ENCODE measurements around the gene NR3C2. TPM values are rescaled to one million over a fixed set of nuclear protein-coding genes. Genes with fewer than 3 reads are reported as not detected.

NR3C2 gene
- total and polyA plus RNA-seq, 3 donors from 2014 or later = 17.6 to 28.1 (median 19.9) TPM

GRCh38 chr4:148380291-148380690 lies 61.9 kb downstream of the NR3C2 start:
- H3K4me3 ChIP-seq = no peak overlapping the region
- intact Hi-C loops (cut with DNase I; ENCODE audit: low total_unique reads) = no loop called here
- DNase-seq = no peak
- 91 to 96% methylated on average over 4 of the region's 4 CpGs for WGBS, 2 donors
- H3K9me3 ChIP-seq = no peaks in the 10 kb centered on the region
- no peaks in the 10 kb centered on the region for H3K36me3 ChIP-seq (ENCODE audit: low read depth, missing control alignments)
- no peaks in the 10 kb centered on the region for H3K27me3 ChIP-seq
- no peak overlapping the region for H3K27ac ChIP-seq
- peaks cover 3% of the 10 kb centered on the region for H3K4me1 ChIP-seq
- TF ChIP-seq POLR2A (IDR thresholded peaks at IDR 0.05) (no peak), CTCF (IDR thresholded peaks at IDR 0.05) (no peak)

- H3K4me1 ChIP-seq = no peaks in the 10 kb centered on the region
- DNase-seq = peak; percentile 76
- intact Hi-C loops (cut with DNase I; ENCODE audit: low total_unique reads) = no loop called here
- no peaks in the 10 kb centered on the region for H3K9me3 ChIP-seq
- no peak overlapping the region for H3K4me3 ChIP-seq
- peak overlapping the region in 1 of 2 donors; percentile 40 for H3K27ac ChIP-seq
- TF ChIP-seq POLR2A (IDR thresholded peaks at IDR 0.05) (no peak), CTCF (IDR thresholded peaks at IDR 0.05) (no peak)
- 29 to 36% methylated on average over 3 of the region's 3 CpGs for WGBS, 2 donors
- H3K36me3 ChIP-seq (ENCODE audit: low read depth, missing control alignments) = no peaks in the 10 kb centered on the region
- H3K27me3 ChIP-seq = no peaks in the 10 kb centered on the region
Measured at GRCh38 chr4:148376151-148376550, 66.1 kb downstream of the NR3C2 start.

- no peaks in the 10 kb centered on the region for H3K9me3 ChIP-seq
- H3K36me3 ChIP-seq (ENCODE audit: low read depth, missing control alignments) = no peaks in the 10 kb centered on the region
- no peaks in the 10 kb centered on the region for H3K27me3 ChIP-seq
- WGBS, 2 donors = 83 to 91% methylated on average over 3 of the region's 3 CpGs
- TF ChIP-seq POLR2A (IDR thresholded peaks at IDR 0.05) (no peak), CTCF (IDR thresholded peaks at IDR 0.05) (no peak)
- no peaks in the 10 kb centered on the region for H3K4me1 ChIP-seq
- DNase-seq = no peak
- no peak overlapping the region for H3K4me3 ChIP-seq
- H3K27ac ChIP-seq = no peak overlapping the region
- intact Hi-C loops (cut with DNase I; ENCODE audit: low total_unique reads) = no loop called here
Measured at GRCh38 chr4:148375584-148375983, 66.6 kb downstream of the NR3C2 start.

GRCh38 chr4:148373093-148373492 lies 69.1 kb downstream of the NR3C2 start:
- intact Hi-C loops (cut with DNase I; ENCODE audit: low total_unique reads) = no loop called here
- no peaks in the 10 kb centered on the region for H3K9me3 ChIP-seq
- TF ChIP-seq POLR2A (IDR thresholded peaks at IDR 0.05) = no peak
- no peak for TF ChIP-seq CTCF (IDR thresholded peaks at IDR 0.05)

GRCh38 chr4:148369919-148370318 lies 72.3 kb downstream of the NR3C2 start:
- H3K36me3 ChIP-seq (ENCODE audit: low read depth, missing control alignments) = no peaks in the 10 kb centered on the region
- TF ChIP-seq CTCF (IDR thresholded peaks at IDR 0.05) (no peak), POLR2A (IDR thresholded peaks at IDR 0.05) (no peak)
- WGBS, 2 donors = 87 to 91% methylated on average over 3 of the region's 3 CpGs
- intact Hi-C loops (cut with DNase I; ENCODE audit: low total_unique reads) = no loop called here
- no peaks in the 10 kb centered on the region for H3K9me3 ChIP-seq
- no peaks in the 10 kb centered on the region for H3K27me3 ChIP-seq
- no peaks in the 10 kb centered on the region for H3K4me1 ChIP-seq
- no peak for DNase-seq
- no peak overlapping the region for H3K27ac ChIP-seq
- H3K4me3 ChIP-seq = no peak overlapping the region

More at GRCh38 chr4:148373093-148373492, 69.1 kb downstream of the NR3C2 start:
- H3K36me3 ChIP-seq (ENCODE audit: low read depth, missing control alignments) = no peaks in the 10 kb centered on the region
- no peak overlapping the region for H3K4me3 ChIP-seq
- no peaks in the 10 kb centered on the region for H3K27me3 ChIP-seq
- WGBS, 2 donors = 94 to 95% methylated on average over 1 of the region's 1 CpG
- no peak for DNase-seq
- no peak overlapping the region for H3K27ac ChIP-seq
- H3K4me1 ChIP-seq = no peaks in the 10 kb centered on the region

Measured in testis (tissue), 3 donors.